GM12878 (cell line): ENCODE data around the gene NUCB1. TPM values are rescaled to one million over a fixed set of nuclear protein-coding genes. Genes with fewer than 3 reads are reported as not detected.

ENCODE experiments used
- EP300 ChIP-seq, 2 experiments: fragments of 150-350 bp in 1 of 2; IDR thresholded peaks; 2 replicates each; pipeline ENCODE4 v1.6.1; 2011 to 2012; ENCODE audit warnings: low read depth in 2 of 2, low read length in 2 of 2, borderline replicate concordance in 1 of 2, improper control_type of control experiment in 1 of 2, inconsistent platforms in 1 of 2; ENCODE audit not compliant: control insufficient read depth in 1 of 2
- HDAC6 ChIP-seq: fragments of 200-600 bp; sonication (generic); IDR thresholded peaks from one replicate; pipeline ENCODE4 v1.8.0; 2017; ENCODE audit warnings: antibody characterized with exemption; ENCODE audit not compliant: unreplicated experiment
- SP1 ChIP-seq: IDR thresholded peaks from one replicate; pipeline ENCODE4 v1.6.1; 2011; ENCODE audit warnings: low read depth, low read length
- polyA plus RNA-seq, 11 experiments: library from polyadenylated mRNA; depleted of rRNA in 4 of 11; unstranded in 6 of 11; stranded (reverse) in 5 of 11; fragments of >200 nt; fragmentation: Nextera tagmentation in 4 of 11; fragmentation: Illumina TruSeq in 1 of 11; extraction: Ambion mirVana in 4 of 11; extraction: Trizol in 1 of 11; gene quantifications; 1 replicate in 1 of 11; 2 replicates in 10 of 11; pipeline versions ENCODE4 v1.2.1 to v1.2.3, GENCODE V29; 2011 to 2016; ENCODE audit warnings: inconsistent platforms in 2 of 11, missing spikeins in 2 of 11, low read depth in 1 of 11
- total RNA-seq, 4 experiments: library from RNA; depleted of rRNA in 3 of 4; stranded (reverse); fragments of >200 nt in 3 of 4; fragmentation: Illumina TruSeq in 1 of 4; extraction: Trizol in 1 of 4; gene quantifications; 2 replicates each; pipeline versions ENCODE4 v1.2.1 to v1.2.3, GENCODE V29; 2013 to 2021
- TF ChIP-seq, protein P1 (sequence below): fragments of 450-650 bp; IDR thresholded peaks from 2 replicates; pipeline ENCODE4 v1.6.1; 2017; ENCODE audit warnings: mild to moderate bottlenecking, moderate library complexity
- TF ChIP-seq, protein P2 (sequence below): IDR thresholded peaks from 2 replicates; pipeline ENCODE4 v1.6.1; 2012; ENCODE audit warnings: low read depth, low read length, improper control_type of control experiment
- TF ChIP-seq, protein P3 (sequence below): fragments of 450-650 bp; IDR thresholded peaks from 2 replicates; pipeline ENCODE4 v1.6.1; 2018; ENCODE audit warnings: mild to moderate bottlenecking, low read depth, moderate library complexity; ENCODE audit not compliant: partially characterized antibody
- TF ChIP-seq, protein P4 (sequence below): fragments of 450-650 bp; IDR thresholded peaks from 2 replicates; pipeline ENCODE4 v1.6.1; 2017; ENCODE audit warnings: borderline replicate concordance
- TF ChIP-seq, protein P5 (sequence below): fragments of 450-650 bp; IDR thresholded peaks from 2 replicates; pipeline ENCODE4 v1.6.1; 2017; ENCODE audit warnings: mild to moderate bottlenecking, moderate library complexity
- TF ChIP-seq, protein P6 (sequence below): fragments of 450-650 bp; IDR thresholded peaks from 2 replicates; pipeline ENCODE4 v1.6.1; 2017; ENCODE audit warnings: low read depth, mild to moderate bottlenecking, moderate library complexity
- TF ChIP-seq, protein P7 (sequence below): fragments of 450-650 bp; IDR thresholded peaks from 2 replicates; pipeline ENCODE4 v1.6.1; 2016; ENCODE audit warnings: mild to moderate bottlenecking

The NUCB1 gene
- total and polyA plus RNA-seq, 10 of the 15 experiments (the other 5 are each of a cell fraction or from before 2014, with no cell fraction given), result 1.8 to 112 (median 44.5) TPM

DNA sequence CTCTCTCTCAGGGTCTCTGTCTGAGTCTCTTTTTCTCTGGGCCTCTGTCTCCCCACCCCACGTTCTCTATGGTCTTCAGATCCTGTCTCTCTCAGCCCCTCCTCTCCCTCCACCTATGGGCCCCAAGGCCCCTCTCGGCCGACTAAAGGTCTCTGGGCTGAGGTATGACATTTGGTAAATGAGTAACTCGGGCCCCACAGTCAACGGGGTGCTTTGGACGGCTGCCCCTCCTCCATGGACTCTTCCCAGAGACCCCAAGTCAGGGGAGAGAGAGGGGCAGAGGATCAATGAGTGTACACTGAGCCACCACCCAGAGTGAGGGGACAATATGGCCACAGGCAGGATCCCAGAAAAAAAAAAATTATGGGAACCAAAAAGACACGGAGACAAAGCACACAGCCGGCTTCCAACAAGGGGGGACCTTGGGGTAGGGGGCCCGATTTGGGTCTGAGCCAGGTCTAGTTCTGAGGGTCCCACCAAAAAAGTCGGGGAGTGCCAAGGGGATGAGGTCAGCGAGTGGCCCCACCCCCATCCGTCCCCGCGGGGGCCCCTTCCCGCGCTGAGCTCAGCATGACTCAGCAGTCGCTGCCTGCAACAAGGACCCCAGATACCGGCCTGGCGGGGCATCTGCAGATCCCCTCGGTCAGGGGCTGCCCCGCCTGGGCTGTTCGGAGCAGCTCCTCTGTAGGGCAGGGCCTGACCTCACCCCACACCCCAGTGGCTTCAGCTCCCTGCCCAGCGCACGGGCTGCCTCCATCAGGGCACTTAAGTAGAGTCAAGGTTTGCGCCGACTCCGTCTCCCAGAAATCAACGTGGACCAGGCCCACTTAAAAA is 63.5 kb downstream of the NUCB1 start (continued):
- TF ChIP-seq, protein P1, sequence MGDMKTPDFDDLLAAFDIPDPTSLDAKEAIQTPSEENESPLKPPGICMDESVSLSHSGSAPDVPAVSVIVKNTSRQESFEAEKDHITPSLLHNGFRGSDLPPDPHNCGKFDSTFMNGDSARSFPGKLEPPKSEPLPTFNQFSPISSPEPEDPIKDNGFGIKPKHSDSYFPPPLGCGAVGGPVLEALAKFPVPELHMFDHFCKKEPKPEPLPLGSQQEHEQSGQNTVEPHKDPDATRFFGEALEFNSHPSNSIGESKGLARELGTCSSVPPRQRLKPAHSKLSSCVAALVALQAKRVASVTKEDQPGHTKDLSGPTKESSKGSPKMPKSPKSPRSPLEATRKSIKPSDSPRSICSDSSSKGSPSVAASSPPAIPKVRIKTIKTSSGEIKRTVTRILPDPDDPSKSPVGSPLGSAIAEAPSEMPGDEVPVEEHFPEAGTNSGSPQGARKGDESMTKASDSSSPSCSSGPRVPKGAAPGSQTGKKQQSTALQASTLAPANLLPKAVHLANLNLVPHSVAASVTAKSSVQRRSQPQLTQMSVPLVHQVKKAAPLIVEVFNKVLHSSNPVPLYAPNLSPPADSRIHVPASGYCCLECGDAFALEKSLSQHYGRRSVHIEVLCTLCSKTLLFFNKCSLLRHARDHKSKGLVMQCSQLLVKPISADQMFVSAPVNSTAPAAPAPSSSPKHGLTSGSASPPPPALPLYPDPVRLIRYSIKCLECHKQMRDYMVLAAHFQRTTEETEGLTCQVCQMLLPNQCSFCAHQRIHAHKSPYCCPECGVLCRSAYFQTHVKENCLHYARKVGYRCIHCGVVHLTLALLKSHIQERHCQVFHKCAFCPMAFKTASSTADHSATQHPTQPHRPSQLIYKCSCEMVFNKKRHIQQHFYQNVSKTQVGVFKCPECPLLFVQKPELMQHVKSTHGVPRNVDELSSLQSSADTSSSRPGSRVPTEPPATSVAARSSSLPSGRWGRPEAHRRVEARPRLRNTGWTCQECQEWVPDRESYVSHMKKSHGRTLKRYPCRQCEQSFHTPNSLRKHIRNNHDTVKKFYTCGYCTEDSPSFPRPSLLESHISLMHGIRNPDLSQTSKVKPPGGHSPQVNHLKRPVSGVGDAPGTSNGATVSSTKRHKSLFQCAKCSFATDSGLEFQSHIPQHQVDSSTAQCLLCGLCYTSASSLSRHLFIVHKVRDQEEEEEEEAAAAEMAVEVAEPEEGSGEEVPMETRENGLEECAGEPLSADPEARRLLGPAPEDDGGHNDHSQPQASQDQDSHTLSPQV, result no peak
- TF ChIP-seq EP300 (IDR thresholded peaks at IDR 0.05; ENCODE audit: borderline replicate concordance in 1 of 2, control insufficient read depth in 1 of 2, low read depth in 2 of 2, low read length in 2 of 2) (peak in 1 of 2 experiments; percentile 43; a peak in 2 of 4 replicates), HDAC6 (no peak), SP1 (peak; percentile 77)
- TF ChIP-seq, protein P2, sequence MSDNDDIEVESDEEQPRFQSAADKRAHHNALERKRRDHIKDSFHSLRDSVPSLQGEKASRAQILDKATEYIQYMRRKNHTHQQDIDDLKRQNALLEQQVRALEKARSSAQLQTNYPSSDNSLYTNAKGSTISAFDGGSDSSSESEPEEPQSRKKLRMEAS, result no peak
- TF ChIP-seq, protein P3, sequence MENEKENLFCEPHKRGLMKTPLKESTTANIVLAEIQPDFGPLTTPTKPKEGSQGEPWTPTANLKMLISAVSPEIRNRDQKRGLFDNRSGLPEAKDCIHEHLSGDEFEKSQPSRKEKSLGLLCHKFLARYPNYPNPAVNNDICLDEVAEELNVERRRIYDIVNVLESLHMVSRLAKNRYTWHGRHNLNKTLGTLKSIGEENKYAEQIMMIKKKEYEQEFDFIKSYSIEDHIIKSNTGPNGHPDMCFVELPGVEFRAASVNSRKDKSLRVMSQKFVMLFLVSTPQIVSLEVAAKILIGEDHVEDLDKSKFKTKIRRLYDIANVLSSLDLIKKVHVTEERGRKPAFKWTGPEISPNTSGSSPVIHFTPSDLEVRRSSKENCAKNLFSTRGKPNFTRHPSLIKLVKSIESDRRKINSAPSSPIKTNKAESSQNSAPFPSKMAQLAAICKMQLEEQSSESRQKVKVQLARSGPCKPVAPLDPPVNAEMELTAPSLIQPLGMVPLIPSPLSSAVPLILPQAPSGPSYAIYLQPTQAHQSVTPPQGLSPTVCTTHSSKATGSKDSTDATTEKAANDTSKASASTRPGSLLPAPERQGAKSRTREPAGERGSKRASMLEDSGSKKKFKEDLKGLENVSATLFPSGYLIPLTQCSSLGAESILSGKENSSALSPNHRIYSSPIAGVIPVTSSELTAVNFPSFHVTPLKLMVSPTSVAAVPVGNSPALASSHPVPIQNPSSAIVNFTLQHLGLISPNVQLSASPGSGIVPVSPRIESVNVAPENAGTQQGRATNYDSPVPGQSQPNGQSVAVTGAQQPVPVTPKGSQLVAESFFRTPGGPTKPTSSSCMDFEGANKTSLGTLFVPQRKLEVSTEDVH, result peak; percentile 85
- TF ChIP-seq, protein P4, sequence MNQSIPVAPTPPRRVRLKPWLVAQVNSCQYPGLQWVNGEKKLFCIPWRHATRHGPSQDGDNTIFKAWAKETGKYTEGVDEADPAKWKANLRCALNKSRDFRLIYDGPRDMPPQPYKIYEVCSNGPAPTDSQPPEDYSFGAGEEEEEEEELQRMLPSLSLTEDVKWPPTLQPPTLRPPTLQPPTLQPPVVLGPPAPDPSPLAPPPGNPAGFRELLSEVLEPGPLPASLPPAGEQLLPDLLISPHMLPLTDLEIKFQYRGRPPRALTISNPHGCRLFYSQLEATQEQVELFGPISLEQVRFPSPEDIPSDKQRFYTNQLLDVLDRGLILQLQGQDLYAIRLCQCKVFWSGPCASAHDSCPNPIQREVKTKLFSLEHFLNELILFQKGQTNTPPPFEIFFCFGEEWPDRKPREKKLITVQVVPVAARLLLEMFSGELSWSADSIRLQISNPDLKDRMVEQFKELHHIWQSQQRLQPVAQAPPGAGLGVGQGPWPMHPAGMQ, result no peak
- TF ChIP-seq, protein P5, sequence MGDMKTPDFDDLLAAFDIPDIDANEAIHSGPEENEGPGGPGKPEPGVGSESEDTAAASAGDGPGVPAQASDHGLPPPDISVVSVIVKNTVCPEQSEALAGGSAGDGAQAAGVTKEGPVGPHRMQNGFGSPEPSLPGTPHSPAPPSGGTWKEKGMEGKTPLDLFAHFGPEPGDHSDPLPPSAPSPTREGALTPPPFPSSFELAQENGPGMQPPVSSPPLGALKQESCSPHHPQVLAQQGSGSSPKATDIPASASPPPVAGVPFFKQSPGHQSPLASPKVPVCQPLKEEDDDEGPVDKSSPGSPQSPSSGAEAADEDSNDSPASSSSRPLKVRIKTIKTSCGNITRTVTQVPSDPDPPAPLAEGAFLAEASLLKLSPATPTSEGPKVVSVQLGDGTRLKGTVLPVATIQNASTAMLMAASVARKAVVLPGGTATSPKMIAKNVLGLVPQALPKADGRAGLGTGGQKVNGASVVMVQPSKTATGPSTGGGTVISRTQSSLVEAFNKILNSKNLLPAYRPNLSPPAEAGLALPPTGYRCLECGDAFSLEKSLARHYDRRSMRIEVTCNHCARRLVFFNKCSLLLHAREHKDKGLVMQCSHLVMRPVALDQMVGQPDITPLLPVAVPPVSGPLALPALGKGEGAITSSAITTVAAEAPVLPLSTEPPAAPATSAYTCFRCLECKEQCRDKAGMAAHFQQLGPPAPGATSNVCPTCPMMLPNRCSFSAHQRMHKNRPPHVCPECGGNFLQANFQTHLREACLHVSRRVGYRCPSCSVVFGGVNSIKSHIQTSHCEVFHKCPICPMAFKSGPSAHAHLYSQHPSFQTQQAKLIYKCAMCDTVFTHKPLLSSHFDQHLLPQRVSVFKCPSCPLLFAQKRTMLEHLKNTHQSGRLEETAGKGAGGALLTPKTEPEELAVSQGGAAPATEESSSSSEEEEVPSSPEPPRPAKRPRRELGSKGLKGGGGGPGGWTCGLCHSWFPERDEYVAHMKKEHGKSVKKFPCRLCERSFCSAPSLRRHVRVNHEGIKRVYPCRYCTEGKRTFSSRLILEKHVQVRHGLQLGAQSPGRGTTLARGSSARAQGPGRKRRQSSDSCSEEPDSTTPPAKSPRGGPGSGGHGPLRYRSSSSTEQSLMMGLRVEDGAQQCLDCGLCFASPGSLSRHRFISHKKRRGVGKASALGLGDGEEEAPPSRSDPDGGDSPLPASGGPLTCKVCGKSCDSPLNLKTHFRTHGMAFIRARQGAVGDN, result peak; percentile 88; the same call in 1 of the 2 replicates
- TF ChIP-seq, protein P6, sequence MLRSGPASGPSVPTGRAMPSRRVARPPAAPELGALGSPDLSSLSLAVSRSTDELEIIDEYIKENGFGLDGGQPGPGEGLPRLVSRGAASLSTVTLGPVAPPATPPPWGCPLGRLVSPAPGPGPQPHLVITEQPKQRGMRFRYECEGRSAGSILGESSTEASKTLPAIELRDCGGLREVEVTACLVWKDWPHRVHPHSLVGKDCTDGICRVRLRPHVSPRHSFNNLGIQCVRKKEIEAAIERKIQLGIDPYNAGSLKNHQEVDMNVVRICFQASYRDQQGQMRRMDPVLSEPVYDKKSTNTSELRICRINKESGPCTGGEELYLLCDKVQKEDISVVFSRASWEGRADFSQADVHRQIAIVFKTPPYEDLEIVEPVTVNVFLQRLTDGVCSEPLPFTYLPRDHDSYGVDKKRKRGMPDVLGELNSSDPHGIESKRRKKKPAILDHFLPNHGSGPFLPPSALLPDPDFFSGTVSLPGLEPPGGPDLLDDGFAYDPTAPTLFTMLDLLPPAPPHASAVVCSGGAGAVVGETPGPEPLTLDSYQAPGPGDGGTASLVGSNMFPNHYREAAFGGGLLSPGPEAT, result peak; percentile 66
- TF ChIP-seq, protein P7, sequence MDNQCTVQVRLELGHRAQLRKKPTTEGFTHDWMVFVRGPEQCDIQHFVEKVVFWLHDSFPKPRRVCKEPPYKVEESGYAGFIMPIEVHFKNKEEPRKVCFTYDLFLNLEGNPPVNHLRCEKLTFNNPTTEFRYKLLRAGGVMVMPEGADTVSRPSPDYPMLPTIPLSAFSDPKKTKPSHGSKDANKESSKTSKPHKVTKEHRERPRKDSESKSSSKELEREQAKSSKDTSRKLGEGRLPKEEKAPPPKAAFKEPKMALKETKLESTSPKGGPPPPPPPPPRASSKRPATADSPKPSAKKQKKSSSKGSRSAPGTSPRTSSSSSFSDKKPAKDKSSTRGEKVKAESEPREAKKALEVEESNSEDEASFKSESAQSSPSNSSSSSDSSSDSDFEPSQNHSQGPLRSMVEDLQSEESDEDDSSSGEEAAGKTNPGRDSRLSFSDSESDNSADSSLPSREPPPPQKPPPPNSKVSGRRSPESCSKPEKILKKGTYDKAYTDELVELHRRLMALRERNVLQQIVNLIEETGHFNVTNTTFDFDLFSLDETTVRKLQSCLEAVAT, result 0 out of 2 replicates have a peak, but pooled peaks have one; percentile 31
